ENCODE measurements around the gene TANC1.

GRCh38 chr2:159195697-159196096 is 227.3 kb downstream of the TANC1 start:
- TF ChIP-seq EZH2 (IDR thresholded peaks at IDR 0.05; ENCODE audit: insufficient read depth, poor library complexity, severe bottlenecking) (no peak), EZH2phosphoT487 (IDR thresholded peaks at IDR 0.05; ENCODE audit: insufficient read depth, low read depth) (no peak)

Data from GM23248 (cell line).